ENCODE results near the gene MARCHF3.

- no peak for TF ChIP-seq CTCF (IDR thresholded peaks at IDR 0.05; ENCODE audit: low read length)
- no peak for TF ChIP-seq EZH2 (optimal IDR thresholded peaks at IDR 0.05; ENCODE audit: low read depth, low read length)
- no peak for TF ChIP-seq EZH2phosphoT487 (IDR thresholded peaks at IDR 0.05; ENCODE audit: low read length)
Observed at GRCh38 chr5:127077366-127077765, 47.0 kb upstream of the MARCHF3 start.

All from MM.1S (cell line).